Breast epithelium (tissue), 4 donors: Measurements from ENCODE around the gene KRT2. TPM values are rescaled to one million over a fixed set of nuclear protein-coding genes. Genes with fewer than 3 reads are reported as not detected.

Experiments used
- DNase-seq, 2 donors: peaks; one replicate each; pipeline ENCODE4 v3.0.0-alpha.2; 2019; ENCODE audit warnings: low spot score in 2 of 2
- H3K27ac ChIP-seq, 2 donors: fragments of 200-600 bp; sonication (generic) in 1 of 2; one replicate each; pipeline ENCODE4 v1.5.1; 2016 to 2019; ENCODE audit warnings: mild to moderate bottlenecking in 1 of 2
- H3K27me3 ChIP-seq, 2 donors: fragments of 200-600 bp; sonication (generic) in 1 of 2; one replicate each; pipeline versions ENCODE4 v1.5.1 to v1.6.0; 2017 to 2019; ENCODE audit warnings: control low read depth in 1 of 2, mild to moderate bottlenecking in 1 of 2
- H3K36me3 ChIP-seq: fragments of 200-600 bp; one replicate; pipeline ENCODE4 v1.5.1; 2019
- H3K4me1 ChIP-seq, 2 donors: fragments of 200-600 bp; sonication (generic); one replicate each; pipeline ENCODE4 v1.5.1; 2016 to 2019; ENCODE audit warnings: control low read depth in 1 of 2
- H3K4me3 ChIP-seq, 3 donors: fragments of 200-600 bp; sonication (generic); 1 replicate in 2 of 3; 2 replicates in 1 of 3; pipeline ENCODE4 v1.5.1; 2016 to 2019; ENCODE audit warnings: mild to moderate bottlenecking in 3 of 3, moderate library complexity in 2 of 3
- H3K9me3 ChIP-seq, 2 donors: fragments of 200-600 bp; sonication (generic) in 1 of 2; one replicate each; pipeline ENCODE4 v1.5.1; 2016 to 2019; ENCODE audit warnings: control low read depth in 1 of 2
- POLR2A ChIP-seq: fragments of 450-650 bp; IDR thresholded peaks from one replicate; pipeline ENCODE4 v1.6.1; 2016; ENCODE audit warnings: antibody characterized with exemption, mild to moderate bottlenecking, moderate library complexity
- POLR2AphosphoS5 ChIP-seq, 3 donors: sonication (generic); formaldehyde crosslinking; IDR thresholded peaks; one replicate each; pipeline ENCODE4 v1.6.1; 2017; ENCODE audit warnings: antibody characterized with exemption in 3 of 3
- intact Hi-C: fragments of 100-400 bp; cut with DNase I; formaldehyde crosslinking; loops from one replicate; pipeline ENCODE4 v1.15.1; 2023; ENCODE audit warnings: low total_unique reads
- total RNA-seq, 3 donors: library from RNA; depleted of rRNA; stranded (reverse); fragments of >200 nt; gene quantifications; one replicate each; pipeline ENCODE4 v1.1.0, GENCODE V29; 2016
- TF ChIP-seq, protein P1 (sequence below), 3 donors: fragments of 450-650 bp; IDR thresholded peaks; one replicate each; pipeline ENCODE4 v1.5.1; 2016 to 2017; ENCODE audit warnings: antibody characterized with exemption in 3 of 3, mild to moderate bottlenecking in 3 of 3, moderate library complexity in 3 of 3

The KRT2 gene
- total RNA-seq, 3 donors from 2014 or later = not detected

GRCh38 chr12:52677126-52677525 lies 25.1 kb upstream of the KRT2 start:
- DNase-seq = peak in 1 of 2 donors; percentile 10
- H3K27ac ChIP-seq = no peak overlapping the region
- no peaks in the 10 kb centered on the region for H3K36me3 ChIP-seq
- TF ChIP-seq POLR2AphosphoS5 (IDR thresholded peaks at IDR 0.05) = no peak
- no peak for TF ChIP-seq POLR2A
- TF ChIP-seq, protein P1, sequence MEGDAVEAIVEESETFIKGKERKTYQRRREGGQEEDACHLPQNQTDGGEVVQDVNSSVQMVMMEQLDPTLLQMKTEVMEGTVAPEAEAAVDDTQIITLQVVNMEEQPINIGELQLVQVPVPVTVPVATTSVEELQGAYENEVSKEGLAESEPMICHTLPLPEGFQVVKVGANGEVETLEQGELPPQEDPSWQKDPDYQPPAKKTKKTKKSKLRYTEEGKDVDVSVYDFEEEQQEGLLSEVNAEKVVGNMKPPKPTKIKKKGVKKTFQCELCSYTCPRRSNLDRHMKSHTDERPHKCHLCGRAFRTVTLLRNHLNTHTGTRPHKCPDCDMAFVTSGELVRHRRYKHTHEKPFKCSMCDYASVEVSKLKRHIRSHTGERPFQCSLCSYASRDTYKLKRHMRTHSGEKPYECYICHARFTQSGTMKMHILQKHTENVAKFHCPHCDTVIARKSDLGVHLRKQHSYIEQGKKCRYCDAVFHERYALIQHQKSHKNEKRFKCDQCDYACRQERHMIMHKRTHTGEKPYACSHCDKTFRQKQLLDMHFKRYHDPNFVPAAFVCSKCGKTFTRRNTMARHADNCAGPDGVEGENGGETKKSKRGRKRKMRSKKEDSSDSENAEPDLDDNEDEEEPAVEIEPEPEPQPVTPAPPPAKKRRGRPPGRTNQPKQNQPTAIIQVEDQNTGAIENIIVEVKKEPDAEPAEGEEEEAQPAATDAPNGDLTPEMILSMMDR (IDR thresholded peaks at IDR 0.05) = no peak
- intact Hi-C loops = no loop called here
- no peak overlapping the region for H3K4me3 ChIP-seq
- H3K9me3 ChIP-seq = no peaks in the 10 kb centered on the region
- H3K27me3 ChIP-seq = no peaks in the 10 kb centered on the region
- no peaks in the 10 kb centered on the region for H3K4me1 ChIP-seq

- no peaks in the 10 kb centered on the region for H3K36me3 ChIP-seq
- no peak overlapping the region for H3K4me3 ChIP-seq
- TF ChIP-seq POLR2AphosphoS5 (IDR thresholded peaks at IDR 0.05) (no peak), POLR2A (no peak)
- TF ChIP-seq, protein P1 (IDR thresholded peaks at IDR 0.05) = no peak
- no peak overlapping the region for H3K27ac ChIP-seq
- H3K27me3 ChIP-seq = no peaks in the 10 kb centered on the region
- H3K4me1 ChIP-seq = no peaks in the 10 kb centered on the region
- intact Hi-C loops = no loop called here
- no peaks in the 10 kb centered on the region for H3K9me3 ChIP-seq
- DNase-seq = peak in 1 of 2 donors; percentile 15
Measured at GRCh38 chr12:52676163-52676562, 24.2 kb upstream of the KRT2 start.

DNA sequence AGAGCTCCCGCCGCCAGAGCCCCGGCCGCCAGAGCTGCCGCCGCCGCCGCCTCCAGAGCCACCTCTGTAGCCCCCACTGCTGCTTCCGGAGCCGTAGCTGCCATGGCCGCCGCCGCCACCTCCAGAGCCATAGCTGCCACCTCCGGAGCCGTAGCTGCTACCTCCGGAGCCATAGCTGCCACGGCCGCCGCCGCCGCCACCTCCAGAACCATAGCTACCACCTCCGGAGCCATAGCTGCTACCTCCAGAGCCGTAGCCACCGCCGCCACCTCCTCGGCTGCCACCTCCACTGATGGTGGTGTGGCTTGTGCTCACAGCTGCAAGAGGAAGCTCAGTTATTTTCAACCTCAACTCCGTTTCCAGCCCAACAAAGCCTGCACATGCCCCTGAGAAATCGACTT lies 23.3 kb upstream of the KRT2 start:
- no peaks in the 10 kb centered on the region for H3K36me3 ChIP-seq
- TF ChIP-seq POLR2AphosphoS5 (IDR thresholded peaks at IDR 0.05) (no peak), POLR2A (no peak)
- TF ChIP-seq, protein P1 (IDR thresholded peaks at IDR 0.05) = no peak

GRCh38 chr12:52674433-52674775 lies 22.4 kb upstream of the KRT2 start:
- H3K9me3 ChIP-seq = no peaks in the 10 kb centered on the region
- H3K4me3 ChIP-seq = no peak overlapping the region
- no peaks in the 10 kb centered on the region for H3K27me3 ChIP-seq
- TF ChIP-seq, protein P1 (IDR thresholded peaks at IDR 0.05) = no peak
- TF ChIP-seq POLR2AphosphoS5 (IDR thresholded peaks at IDR 0.05) (no peak), POLR2A (no peak)
- no peaks in the 10 kb centered on the region for H3K4me1 ChIP-seq
- H3K27ac ChIP-seq = no peak overlapping the region
- intact Hi-C loops = no loop called here
- DNase-seq = peak in 1 of 2 donors; percentile 5
- no peaks in the 10 kb centered on the region for H3K36me3 ChIP-seq

More for the DNA sequence above, 23.3 kb upstream of the KRT2 start:
- no peaks in the 10 kb centered on the region for H3K4me1 ChIP-seq
- intact Hi-C loops = no loop called here
- H3K27ac ChIP-seq = no peak overlapping the region
- H3K9me3 ChIP-seq = no peaks in the 10 kb centered on the region
- no peaks in the 10 kb centered on the region for H3K27me3 ChIP-seq
- no peak overlapping the region for H3K4me3 ChIP-seq
- no peak for DNase-seq

- intact Hi-C loops = no loop called here
- no peaks in the 10 kb centered on the region for H3K27me3 ChIP-seq
- no peaks in the 10 kb centered on the region for H3K36me3 ChIP-seq
- no peaks in the 10 kb centered on the region for H3K4me1 ChIP-seq
- TF ChIP-seq, protein P1 (IDR thresholded peaks at IDR 0.05) = no peak
- no peak for TF ChIP-seq POLR2AphosphoS5 (IDR thresholded peaks at IDR 0.05)
- no peak for TF ChIP-seq POLR2A
- no peaks in the 10 kb centered on the region for H3K9me3 ChIP-seq
- H3K4me3 ChIP-seq = no peak overlapping the region
- no peak for DNase-seq
- peak overlapping the region in 1 of 2 donors; percentile 14 for H3K27ac ChIP-seq
Measured at GRCh38 chr12:52673713-52674432, 21.9 kb upstream of the KRT2 start.
